HG03064 (cell line): ENCODE data around the gene ATG5.
"Not testable (repeated sequence)": the region's sequence is repeated elsewhere in the genome, so short reads cannot be mapped to it uniquely, and the experiment has no call there.

Experiments
- ATAC-seq: cut with Tn5 transposase; IDR thresholded peaks from one replicate; pipeline ENCODE4 v1.9.1; 2021; ENCODE audit warnings: low read depth; ENCODE audit not compliant: unreplicated experiment

ATG5 gene

DNA sequence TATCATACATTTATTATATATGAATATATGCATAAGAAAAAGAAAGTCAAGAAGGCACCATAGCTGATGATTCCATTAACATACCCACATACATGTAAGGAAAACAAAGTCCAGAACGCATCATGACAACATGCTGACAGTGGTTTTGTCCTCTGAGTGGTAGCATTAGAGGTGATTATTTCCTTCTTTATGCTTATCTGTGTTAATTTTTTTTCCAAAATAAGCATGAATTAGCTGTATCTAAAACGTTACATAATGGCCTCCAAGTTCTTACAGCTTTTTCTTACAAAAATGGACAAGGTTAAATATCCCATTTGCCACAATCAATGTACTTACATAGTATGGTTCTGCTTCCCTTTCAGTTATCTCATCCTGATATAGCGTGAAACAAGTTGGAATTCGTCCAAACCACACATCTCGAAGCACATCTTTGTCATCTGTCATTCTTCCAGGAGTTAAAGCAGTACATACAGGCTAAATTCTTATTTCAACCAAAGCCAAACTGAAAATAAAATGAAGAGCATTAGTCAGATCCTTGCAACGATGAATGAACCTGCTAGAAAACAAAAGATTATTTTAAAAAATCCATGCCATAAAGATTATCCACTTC lies 9.7 kb downstream of the ATG5 start:
- ATAC-seq, result no peak

DNA sequence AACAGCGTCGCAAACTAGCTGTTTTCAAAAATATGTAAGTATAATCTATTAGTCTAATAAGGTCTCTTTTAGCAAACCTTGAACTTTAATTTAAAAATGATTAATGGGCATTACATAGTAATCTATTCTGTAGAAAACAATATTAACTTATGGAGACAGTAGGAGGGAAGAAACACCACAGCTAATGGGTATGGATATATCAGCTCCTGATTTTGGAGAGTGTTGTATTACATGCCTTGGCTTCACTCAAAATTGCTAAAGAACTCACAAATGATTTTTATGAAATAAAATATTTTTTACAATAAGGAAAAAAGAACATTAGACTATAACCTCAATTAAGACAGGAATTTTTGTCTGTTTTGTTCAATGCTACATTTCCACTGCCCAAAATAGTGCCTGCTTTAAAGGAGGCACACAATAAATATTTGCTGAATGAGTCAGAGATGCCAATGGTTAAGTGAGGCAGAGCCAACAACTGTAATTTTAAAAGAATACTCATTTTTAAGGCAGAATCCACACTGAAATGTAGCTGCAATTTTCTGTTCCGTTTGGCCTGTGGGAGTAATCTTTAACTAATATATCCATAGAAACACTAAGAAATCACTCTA lies 15.7 kb downstream of the ATG5 start:
- ATAC-seq, result no peak

DNA sequence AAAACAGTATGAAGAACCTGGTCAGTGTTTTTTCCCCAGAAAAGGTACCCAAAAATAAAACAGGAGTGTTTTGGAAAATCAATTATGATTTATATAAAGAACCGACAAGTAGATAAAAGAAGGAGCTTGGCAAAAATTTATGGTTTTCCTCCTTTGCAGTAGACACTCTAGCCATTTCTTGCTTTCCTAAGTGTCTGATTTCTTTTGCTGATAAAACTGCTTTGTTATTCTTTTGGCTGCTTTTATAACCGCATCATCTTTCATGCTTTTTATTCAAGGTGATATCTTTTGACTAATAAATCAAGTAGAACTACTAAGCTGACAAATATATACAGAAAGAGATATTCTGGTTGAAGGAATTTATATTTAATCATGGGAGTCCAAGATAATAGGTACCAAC lies 16.6 kb downstream of the ATG5 start:
- no peak for ATAC-seq

DNA sequence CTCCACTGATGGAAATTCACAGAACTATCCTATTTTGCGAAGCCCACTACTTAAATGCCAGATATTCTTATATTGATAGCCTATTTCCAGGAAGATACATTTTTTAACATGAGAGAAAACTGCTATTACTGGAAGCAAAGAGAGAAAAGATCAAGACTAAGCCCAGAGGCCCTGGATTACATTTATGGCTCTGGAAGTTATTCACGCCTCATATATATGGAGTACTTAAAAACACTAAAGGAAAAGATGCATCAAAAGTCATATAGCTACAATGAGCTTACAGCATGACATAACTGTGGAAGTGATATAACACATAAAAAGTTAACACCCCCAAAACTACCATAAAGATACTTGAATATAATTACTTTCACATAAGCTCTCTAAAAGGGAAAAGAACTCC lies 19.8 kb downstream of the ATG5 start:
- ATAC-seq, result no peak

DNA sequence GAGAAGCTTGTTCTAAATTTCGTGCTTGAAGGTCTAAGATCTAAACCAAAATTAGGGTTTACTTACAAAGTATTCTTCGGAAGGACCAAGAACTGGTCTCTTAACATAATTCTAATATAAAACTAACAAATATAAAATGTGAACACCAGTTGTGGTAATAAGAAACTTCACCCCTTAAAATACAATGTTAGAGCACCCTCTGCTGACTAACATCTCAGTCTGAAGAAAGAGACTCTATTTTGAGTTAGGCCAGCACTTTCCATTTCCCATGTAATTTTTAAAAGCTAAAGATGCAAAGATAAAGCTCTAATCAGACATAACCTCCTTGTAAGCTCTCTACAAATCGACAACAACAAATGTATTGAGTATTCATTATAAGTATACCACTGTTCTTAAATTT lies 24.6 kb downstream of the ATG5 start:
- ATAC-seq, result no peak

DNA sequence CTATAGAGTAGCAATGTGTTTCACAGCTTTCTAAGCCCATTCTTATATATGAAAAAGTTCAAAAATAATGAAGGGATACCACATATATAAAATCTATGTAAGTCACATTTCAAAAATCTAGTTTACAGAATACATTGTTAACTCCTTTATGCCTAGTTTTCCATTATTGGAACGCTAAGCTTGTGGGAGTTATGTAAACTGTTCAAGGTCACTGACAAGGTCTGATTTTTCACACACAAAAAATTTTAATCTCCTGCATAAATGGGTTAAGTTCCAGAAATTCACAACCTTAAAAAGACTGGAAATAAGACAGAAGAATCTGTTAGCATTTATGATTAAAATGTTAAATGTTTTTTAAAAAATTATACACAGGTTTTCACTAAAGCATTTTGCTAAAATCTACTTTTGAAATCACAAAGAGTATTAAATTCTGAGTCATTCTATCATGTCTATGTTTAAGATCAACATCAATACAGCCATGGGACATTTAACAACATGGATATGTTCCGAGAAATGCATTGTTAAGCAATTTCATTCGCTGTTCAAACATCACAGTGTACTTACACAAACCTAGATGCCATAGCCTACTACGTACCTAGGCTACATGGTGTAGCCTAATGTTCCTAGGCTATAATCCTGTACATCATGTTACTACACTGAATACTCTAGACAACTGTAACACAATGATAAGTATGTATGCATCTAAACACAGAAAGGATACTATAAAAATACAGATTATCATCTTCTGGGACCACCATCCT lies 25.4 kb downstream of the ATG5 start:
- no peak for ATAC-seq

DNA sequence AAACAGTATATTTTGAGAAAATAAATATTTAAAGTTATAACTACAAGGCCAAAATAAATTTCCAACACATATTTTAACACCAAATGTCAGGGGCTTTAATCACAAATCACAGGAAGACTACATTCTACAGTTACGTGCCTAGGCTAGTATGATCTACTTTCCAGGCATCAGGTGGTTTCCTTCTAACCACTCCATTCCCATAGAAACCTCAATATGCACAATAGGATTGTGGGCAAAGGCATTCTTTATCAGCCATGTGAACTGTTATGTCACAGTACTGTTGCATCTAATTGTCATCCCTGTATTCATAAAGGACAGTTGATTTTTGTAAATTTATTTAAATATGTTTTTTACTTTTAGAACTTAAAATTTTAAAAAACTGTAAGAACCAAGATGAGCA lies 32.4 kb downstream of the ATG5 start:
- no peak for ATAC-seq

DNA sequence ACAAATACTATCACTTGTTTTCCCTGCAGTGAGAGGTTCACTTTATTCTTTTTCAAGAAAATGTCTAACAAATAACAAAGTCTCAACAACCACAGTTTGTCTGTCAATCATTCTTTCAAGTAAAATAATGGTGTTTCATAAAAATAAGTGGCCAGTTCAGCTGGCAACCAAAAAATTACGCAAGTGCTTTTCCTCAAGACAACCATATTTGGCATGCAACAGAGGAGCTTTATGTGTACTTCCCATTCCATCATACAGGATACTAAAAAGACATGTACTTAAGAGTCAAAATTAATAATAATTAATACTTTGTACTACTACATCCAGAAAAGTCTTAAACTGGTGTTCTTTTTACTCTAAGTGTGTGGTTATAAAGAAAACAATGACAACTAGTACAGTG lies 34.6 kb downstream of the ATG5 start:
- ATAC-seq, result no peak

DNA sequence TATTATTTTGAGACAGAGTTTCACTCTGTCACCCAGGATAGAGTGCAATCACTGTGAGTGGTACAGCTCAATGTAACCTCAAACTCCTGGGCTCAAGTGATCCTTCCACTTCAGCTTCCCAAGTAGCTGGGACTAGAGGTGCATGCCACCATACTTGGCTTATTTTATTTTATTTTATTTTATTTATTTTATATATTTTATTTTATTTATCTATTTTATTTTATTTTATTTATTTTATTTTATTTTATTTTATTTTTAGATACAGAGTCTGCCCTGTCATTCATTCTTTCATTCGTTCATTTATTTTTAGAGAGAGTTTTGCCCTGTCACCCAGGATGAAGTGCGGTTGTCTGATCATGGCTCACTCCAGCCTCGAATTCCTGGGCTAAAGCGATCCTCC lies 35.5 kb downstream of the ATG5 start:
- no peak for ATAC-seq

DNA sequence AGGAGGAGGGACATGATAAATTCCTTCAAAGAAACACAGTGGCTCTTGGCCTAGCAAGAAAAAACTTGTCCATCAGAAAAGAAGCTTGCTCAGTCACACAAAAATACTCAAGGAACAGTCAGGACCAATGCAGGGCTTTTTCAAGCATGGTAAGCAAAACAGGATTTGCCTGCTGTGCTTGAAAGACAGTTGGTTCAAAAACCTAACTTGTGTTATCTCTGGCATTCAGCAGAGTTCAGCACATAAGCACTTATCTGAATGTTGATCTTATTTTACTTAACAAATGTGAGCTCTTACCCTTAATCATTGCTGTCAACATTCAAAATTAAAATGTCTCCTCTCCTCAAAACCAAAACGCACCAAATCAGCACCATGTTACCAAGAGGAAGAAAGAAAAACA lies 38.3 kb downstream of the ATG5 start:
- ATAC-seq, result no peak

DNA sequence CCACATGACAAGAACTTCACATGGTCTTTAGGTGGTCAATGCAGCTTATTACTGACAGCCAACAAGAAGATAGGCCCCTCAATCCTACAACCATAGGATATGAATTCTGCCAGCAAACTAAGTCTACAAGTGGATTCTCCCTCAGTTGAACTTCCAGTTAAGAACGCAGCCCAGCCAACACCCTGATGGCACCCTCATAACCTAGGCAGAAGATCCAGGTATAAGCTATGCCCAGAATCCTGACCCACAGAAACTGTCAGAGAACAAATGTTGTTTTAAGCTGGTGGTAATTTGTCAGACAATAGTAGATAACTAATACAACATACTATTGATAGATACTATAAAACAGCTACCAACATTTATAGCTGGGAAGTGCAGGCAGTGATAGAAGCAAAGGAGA lies 38.8 kb downstream of the ATG5 start:
- ATAC-seq, result no peak

DNA sequence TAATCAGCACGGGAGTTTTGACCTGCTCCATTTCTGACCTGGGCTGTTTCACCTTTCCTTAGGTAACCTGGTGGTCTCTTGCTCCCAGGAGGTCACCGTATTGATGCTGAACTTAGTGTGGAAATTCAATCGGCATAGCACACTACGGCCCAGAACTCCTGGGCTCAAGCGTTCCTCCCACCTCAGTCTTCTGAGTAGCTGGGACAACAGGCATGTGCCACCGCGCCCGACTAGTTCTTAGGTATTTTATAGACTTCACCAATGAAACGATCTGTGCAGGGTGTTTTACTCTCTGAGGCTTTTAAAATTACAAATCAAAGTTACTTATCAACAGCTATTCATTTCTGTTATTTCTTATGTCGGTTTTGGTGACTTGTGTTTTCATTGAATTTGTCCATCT lies 42.1 kb downstream of the ATG5 start:
- no peak for ATAC-seq

DNA sequence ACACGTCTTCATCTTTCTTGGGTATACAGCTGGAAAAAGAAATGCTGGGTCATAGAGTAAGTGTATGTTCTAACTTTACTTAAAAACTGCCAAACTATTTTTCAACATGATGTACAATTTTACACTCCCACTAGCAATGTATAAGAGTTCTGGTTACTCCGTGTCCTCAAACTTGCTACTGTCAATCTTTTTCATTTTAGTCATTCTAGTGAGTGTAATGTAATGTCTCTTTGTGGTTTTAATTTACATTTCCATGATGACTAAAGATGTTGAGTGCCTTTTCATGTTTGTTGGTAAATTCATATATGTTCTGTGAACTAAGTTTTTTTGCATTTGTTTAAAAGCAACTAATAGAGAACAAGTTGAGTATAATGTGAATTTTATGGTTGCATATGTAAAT lies 43.9 kb downstream of the ATG5 start:
- no peak for ATAC-seq

DNA sequence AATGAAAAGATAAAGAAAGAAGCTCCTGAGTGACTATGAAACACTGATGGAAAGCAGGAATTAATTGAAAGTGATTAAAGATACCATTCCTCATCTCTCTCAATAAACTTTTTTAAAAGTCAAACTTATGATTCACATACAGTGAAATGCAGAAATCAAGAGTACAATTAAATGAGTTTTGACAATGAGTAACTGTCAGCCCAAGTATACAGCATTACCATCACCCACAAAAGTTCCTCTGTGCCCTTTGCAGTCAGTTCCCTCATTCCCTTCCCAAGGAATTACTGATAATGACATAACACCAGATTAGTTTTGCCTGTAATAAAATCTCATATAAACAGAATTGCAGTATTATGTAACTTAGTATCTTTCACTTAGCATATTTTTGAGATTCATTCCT lies 44.5 kb downstream of the ATG5 start:
- ATAC-seq, result no peak

DNA sequence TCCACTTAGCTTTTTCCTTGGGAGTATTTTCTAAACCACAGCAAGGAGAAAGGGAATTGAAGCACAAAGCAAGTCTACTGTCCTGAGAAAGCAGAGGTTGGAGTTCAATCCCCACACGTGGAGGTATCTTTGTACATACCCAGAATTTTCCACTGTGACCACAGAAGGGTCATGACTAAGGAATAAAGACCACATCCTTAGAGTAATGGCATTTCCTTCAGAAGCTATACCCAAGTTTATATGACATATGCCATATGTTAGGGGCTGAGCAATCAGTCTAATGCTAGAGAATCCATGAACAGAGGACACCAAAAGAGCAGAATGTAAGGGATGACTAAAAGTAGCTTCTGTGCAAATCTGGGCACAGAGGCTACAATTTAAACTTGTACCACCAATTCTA lies 46.4 kb downstream of the ATG5 start:
- no peak for ATAC-seq

DNA sequence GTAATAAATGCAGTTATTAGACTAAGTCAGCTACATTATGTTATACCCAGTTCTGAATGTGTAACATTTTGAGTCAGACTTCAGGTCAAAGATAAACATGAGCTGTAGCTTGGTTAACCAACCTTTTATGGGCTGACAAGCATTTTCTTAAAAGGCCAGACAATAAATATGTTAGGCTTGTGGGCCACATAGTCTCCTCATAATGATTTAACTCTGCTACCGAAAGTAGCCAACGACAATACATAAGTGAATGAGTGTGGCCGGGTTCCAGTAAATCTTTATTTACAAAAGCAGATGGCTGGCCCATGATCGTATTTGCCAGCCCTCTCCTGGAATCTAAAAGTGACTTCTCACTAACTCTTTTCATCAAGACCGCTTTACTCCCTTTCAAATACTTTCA lies 49.9 kb downstream of the ATG5 start:
- no peak for ATAC-seq

DNA sequence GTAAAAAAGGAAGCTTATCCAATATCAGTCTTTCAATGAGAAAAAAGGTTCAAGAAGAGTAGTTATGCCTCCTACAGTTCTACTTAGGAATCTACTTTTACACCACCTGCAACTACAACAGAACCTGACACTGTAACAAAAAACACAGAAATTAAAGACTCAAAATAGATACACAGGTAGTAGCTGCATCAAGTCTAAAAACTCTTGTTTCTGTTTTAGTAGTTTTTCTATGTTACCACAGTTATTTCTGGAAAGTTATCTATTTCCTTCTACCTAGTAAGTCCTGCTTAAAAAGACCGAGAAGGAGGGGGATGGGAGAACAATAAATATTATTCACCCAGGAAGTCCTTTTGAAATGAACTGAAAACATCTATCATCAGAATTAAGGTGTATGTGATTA lies 52.5 kb downstream of the ATG5 start:
- peak; percentile 48 for ATAC-seq

DNA sequence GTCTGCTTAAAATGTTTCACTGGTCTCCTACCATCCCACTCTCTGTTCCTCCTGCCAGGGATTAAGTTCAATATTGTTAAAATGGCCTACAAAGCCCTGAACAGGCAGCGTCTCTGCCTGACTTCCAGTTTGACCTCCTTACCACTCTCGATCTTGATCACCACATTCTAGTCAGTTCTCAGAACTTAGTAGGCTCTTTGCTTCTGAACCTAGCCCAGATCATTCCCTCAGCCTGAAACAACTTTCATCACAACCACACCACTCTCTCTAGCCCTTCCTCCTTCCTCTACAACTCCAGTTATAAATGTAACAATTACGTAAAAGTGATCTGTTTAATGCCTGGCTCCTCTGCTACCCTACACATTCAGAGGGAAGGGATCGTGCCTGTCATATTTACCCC lies 53.3 kb downstream of the ATG5 start:
- ATAC-seq, result no peak

DNA sequence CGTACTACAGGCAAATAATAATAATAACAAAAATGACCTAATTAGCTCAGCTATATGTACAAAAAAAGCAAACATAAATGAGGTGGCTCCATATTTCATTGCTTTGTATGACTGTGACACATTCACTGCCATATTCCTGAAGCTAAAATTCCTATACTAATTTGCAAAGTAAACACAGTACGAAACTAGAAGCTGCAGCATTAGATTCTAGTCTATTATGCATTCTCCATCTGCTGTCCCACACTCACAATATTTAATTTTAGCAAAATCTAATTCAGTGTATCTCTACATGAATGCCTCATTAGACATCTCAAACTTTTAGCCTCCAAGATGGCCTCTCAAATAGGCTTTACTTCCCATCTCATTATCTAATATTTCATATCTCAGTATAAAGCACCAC lies 55.1 kb downstream of the ATG5 start:
- ATAC-seq, result no peak

DNA sequence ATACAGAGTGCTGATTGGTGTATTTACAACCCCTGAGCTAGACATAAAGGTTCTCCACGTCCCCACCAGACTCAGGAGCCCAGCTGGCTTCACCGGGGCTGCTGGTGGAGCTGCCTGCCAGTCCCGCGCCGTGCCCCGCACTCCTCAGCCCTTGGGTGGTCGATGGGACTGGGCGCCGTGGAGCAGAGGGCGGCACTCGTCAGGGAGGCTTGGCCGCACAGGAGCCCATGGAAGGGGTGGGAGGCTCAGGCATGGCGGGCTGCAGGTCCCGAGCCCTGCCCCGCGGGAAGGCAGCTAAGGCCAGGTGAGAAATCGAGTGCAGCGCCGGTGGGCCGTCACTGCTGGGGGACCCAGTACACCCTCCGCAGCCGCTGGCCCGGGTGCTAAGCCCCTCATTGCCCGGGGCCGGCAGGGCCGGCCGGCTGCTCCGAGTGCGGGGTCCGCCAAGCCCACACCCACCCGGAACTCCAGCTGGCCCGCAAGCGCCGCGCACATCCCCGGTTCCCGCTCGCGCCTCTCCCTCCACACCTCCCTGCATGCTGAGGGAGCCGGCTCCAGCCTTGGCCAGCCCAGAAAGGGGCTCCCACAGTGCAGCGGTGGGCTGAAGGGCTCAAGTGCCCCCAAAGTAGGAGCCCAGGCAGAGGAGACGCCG lies 56.2 kb downstream of the ATG5 start:
- not testable (repeated sequence) for ATAC-seq

DNA sequence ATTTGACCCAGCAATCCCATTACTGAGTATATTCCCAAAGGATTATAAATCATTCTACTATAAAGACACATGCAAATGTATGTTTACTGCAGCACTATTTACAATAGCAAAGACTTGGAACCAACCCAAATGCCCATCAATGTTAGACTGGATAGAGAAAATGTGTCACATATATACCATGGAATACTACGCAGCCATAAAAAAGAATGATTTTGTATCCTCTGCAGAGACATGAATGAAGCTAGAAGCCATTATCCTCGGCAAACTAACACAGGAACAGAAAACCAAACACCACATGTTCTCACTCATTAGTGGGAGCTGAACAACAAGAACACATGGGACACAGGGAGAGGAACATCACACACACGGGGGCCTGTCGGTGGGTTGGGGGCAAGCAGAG lies 57.1 kb downstream of the ATG5 start:
- ATAC-seq, result not testable (repeated sequence)

DNA sequence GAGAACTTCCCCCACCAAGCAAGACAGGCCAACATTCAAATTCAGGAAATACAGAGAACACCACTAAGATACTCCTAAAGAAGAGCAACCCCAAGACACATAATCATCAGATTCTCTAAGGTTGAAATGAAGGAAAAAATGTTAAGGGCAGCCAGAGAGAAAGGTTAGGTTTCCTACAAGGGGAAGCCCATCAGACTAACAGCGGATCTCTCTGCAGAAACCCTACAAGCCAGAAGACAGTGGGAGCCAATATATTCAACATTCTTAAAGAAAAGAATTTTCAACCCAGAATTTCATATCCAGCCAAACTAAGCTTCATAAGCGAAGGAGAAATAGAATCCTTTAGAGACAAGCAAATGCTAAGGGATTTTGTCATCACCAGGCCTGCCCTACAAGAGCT lies 61.1 kb downstream of the ATG5 start:
- ATAC-seq, result not testable (repeated sequence)
